Neural crest cell (in vitro differentiated cells): ENCODE data around the gene ZPR1. TPM values are rescaled to one million over a fixed set of nuclear protein-coding genes. Genes with fewer than 3 reads are reported as not detected.

Experiments used
- DNase-seq: peaks from one replicate; pipeline ENCODE4 v3.0.0; 2021; ENCODE audit warnings: low read depth, mixed read lengths, low spot score
- H3K27ac Mint-ChIP-seq: one replicate; pipeline ENCODE4 v1.8.0; 2021; ENCODE audit warnings: mild to moderate bottlenecking, mixed read lengths; ENCODE audit not compliant: unreplicated experiment
- H3K27me3 Mint-ChIP-seq: 2 replicates; pipeline ENCODE4 v1.8.0; 2021; ENCODE audit warnings: low read depth, mild to moderate bottlenecking, mixed read lengths
- H3K36me3 Mint-ChIP-seq: 2 replicates; pipeline ENCODE4 v1.8.0; 2021; ENCODE audit warnings: low read depth, mild to moderate bottlenecking, mixed read lengths
- H3K4me1 Mint-ChIP-seq: 2 replicates; pipeline ENCODE4 v1.8.0; 2021; ENCODE audit warnings: mixed read lengths
- H3K4me3 Mint-ChIP-seq: one replicate; pipeline ENCODE4 v1.8.0; 2021; ENCODE audit warnings: mild to moderate bottlenecking, mixed read lengths
- H3K9me3 Mint-ChIP-seq: 2 replicates; pipeline ENCODE4 v1.8.0; 2021; ENCODE audit warnings: mixed read lengths
- total RNA-seq: library from RNA; stranded (reverse); gene quantifications from 2 replicates; pipeline ENCODE4 v1.2.1, GENCODE V29; 2021
- TF ChIP-seq, protein P1 (sequence below): fragments of 200-600 bp; sonication (generic); conservative IDR thresholded peaks from 2 replicates; pipeline ENCODE4 v1.5.0; 2021; ENCODE audit warnings: antibody characterized with exemption, mild to moderate bottlenecking

ZPR1 gene
- total RNA-seq, 1 donor from 2014 or later = 44.5 TPM

DNA sequence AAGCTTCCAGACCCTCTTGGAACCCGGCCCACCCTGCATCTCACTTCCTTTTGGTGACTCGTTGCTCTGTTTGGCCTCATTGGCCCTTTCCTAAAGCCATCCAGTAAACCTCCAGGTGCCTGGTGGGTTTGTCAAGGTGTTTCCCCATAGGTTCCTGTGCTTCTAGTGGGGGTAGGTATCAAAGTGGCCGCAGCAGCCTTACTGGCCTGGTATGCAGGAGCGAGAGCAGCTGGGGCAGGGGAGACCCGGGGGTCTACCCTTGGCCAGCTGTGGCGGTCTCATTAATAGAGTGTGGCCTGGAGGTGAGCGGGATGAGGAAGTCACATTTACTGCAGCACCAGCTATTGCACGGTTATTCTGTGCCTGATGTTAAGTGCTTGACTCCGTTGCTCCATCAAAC lies 31.2 kb upstream of the ZPR1 start:
- DNase-seq = no peak
- Mint-ChIP-seq H3K9me3 (no peaks in the 10 kb centered on the region), H3K4me1 (no peaks in the 10 kb centered on the region), H3K4me3 (no peak overlapping the region), H3K36me3 (no peaks in the 10 kb centered on the region), H3K27me3 (no peaks in the 10 kb centered on the region), H3K27ac (no peak overlapping the region)
- TF ChIP-seq, protein P1, sequence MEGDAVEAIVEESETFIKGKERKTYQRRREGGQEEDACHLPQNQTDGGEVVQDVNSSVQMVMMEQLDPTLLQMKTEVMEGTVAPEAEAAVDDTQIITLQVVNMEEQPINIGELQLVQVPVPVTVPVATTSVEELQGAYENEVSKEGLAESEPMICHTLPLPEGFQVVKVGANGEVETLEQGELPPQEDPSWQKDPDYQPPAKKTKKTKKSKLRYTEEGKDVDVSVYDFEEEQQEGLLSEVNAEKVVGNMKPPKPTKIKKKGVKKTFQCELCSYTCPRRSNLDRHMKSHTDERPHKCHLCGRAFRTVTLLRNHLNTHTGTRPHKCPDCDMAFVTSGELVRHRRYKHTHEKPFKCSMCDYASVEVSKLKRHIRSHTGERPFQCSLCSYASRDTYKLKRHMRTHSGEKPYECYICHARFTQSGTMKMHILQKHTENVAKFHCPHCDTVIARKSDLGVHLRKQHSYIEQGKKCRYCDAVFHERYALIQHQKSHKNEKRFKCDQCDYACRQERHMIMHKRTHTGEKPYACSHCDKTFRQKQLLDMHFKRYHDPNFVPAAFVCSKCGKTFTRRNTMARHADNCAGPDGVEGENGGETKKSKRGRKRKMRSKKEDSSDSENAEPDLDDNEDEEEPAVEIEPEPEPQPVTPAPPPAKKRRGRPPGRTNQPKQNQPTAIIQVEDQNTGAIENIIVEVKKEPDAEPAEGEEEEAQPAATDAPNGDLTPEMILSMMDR = no peak

DNA sequence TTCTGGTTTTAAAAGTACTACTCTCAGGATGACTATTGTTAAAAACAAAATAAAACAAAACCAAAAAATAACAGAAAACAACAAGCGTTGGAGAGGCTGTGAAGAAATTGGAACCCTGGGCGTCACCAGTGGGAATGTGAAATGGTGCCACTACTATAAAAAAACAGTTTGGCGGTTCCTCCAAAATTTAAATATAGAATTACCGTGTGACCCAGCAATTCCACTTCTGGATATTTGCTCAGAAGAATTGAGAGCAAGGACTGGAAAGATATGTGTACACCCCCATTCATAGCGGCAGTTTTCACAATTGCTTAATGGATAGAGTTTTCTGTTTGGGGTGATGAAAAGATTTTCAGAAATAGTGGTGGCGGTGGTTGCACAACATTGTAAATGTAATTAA lies 26.7 kb upstream of the ZPR1 start:
- TF ChIP-seq, protein P1 = no peak
- Mint-ChIP-seq H3K27ac (no peak overlapping the region), H3K4me3 (no peak overlapping the region), H3K27me3 (no peaks in the 10 kb centered on the region), H3K9me3 (no peaks in the 10 kb centered on the region), H3K36me3 (no peaks in the 10 kb centered on the region), H3K4me1 (no peaks in the 10 kb centered on the region)
- DNase-seq = no peak

DNA sequence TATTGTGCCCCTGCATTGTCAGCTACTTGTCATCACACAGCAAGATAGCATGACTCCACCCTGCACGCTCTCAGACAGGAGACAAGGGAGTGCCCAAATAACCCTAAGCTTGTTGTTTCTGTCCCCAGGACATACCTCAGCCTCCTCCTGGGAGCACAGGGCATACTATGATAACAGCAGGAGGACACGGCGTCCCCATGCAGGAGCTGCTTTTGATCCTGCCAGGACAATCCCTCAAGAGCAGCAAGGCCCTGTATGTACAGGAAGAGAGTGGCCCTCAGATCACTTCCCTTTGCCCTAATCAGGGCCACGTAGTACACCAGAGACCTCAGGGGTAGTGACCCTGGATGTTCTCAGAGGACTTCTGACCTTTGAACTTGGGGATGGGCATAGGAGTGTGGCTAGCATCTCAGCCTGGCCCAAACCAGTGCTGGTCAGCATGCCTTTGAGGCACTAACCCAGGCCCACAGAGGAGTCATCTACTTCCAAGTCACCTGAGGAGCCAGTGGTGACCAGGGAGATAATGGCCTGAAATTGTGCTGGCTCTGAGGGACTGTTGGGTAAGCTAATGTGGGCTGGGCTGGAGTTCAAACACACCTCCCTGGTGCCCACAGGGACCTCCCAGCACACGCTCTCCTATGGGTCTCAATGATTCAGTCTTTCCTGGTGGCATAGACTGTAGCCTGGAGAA lies 26.1 kb upstream of the ZPR1 start:
- Mint-ChIP-seq H3K27ac (peak overlapping the region; percentile 87), H3K27me3 (no peaks in the 10 kb centered on the region), H3K4me1 (no peaks in the 10 kb centered on the region), H3K36me3 (no peaks in the 10 kb centered on the region), H3K4me3 (no peak overlapping the region), H3K9me3 (peaks cover 3% of the 10 kb centered on the region)
- TF ChIP-seq, protein P1 = no peak
- no peak for DNase-seq

DNA sequence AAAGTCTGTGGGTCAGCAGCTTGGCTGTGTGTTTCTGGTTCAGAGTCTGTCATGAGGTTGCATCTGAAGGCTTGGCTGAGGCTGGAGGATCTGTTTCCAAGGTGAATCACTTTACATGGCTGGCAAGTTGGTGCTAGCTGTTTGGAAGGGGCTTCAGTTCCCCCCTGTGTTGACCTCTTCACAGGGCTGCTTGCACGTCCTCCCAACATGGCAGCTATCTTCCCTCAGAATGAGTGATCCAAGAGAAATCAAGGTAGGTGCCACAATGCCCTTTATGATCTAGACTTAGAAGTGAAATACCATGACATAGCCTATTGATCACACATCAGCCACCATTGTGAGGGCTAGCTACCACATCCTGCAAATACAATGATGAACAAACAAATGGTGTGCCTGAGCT lies 25.3 kb upstream of the ZPR1 start:
- no peaks in the 10 kb centered on the region for H3K27me3 Mint-ChIP-seq
- H3K4me1 Mint-ChIP-seq = no peaks in the 10 kb centered on the region
- H3K27ac Mint-ChIP-seq = no peak overlapping the region
- no peak overlapping the region for H3K4me3 Mint-ChIP-seq
- no peak for DNase-seq
- peaks cover 3% of the 10 kb centered on the region for H3K9me3 Mint-ChIP-seq
- no peaks in the 10 kb centered on the region for H3K36me3 Mint-ChIP-seq
- TF ChIP-seq, protein P1 = no peak

DNA sequence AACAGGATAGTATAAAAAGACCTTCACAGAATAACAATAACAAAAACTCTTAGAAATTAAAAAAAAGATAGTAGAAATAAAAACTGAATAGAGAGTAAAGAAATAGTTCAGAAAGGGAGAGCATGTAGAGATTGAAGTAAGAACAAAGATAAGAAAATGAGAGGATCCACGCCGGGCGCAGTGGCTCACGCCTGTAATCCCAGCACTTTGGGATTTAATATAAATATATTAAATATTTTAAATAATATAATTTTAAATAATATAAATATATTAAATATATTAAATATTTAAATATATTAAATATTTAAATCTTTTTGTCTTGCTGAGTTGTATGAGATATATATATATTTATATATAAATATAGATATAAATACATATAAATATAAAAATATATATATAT lies 24.3 kb upstream of the ZPR1 start:
- H3K4me1 Mint-ChIP-seq = no peaks in the 10 kb centered on the region
- TF ChIP-seq, protein P1 = no peak
- no peak for DNase-seq
- peaks cover 3% of the 10 kb centered on the region for H3K9me3 Mint-ChIP-seq
- H3K27me3 Mint-ChIP-seq = no peaks in the 10 kb centered on the region
- no peaks in the 10 kb centered on the region for H3K36me3 Mint-ChIP-seq
- H3K27ac Mint-ChIP-seq = no peak overlapping the region
- no peak overlapping the region for H3K4me3 Mint-ChIP-seq
